HepG2 (cell line): ENCODE measurements around the gene CHMP4B. TPM values are rescaled to one million over a fixed set of nuclear protein-coding genes. Genes with fewer than 3 reads are reported as not detected.

Source experiments
- HNRNPK ChIP-seq: fragments of 200-400 bp; formaldehyde crosslinking; IDR thresholded peaks from 2 replicates; pipeline ENCODE4 v1.6.1; 2018; ENCODE audit warnings: low read length, low read depth, moderate library complexity, mild to moderate bottlenecking; ENCODE audit not compliant: poor library complexity, severe bottlenecking
- KAT2B ChIP-seq: fragments of 150-350 bp; IDR thresholded peaks from 2 replicates; pipeline ENCODE4 v1.6.1; 2014; ENCODE audit warnings: low read depth, low read length, borderline replicate concordance
- NCOR1 ChIP-seq: fragments of 200-600 bp; sonication (generic); IDR thresholded peaks from 2 replicates; pipeline ENCODE4 v1.7.0; 2017; ENCODE audit warnings: antibody characterized with exemption, low read length, borderline replicate concordance
- NR2F6 ChIP-seq, 2 experiments: IDR thresholded peaks; 2 replicates each; pipeline ENCODE4 v1.6.1; 2016; ENCODE audit warnings: antibody characterized with exemption in 1 of 2, mild to moderate bottlenecking in 1 of 2
- TOPORS ChIP-seq: sonication (generic); formaldehyde crosslinking; IDR thresholded peaks from 2 replicates; pipeline ENCODE4 v1.8.0; 2023; ENCODE audit warnings: mild to moderate bottlenecking, missing genetic modification reagents
- ZFP36 ChIP-seq: fragments of 150-350 bp; IDR thresholded peaks from 2 replicates; pipeline ENCODE4 v1.6.1; 2018; ENCODE audit warnings: borderline replicate concordance, low read length, low read depth; ENCODE audit not compliant: partially characterized antibody
- ZNF367 ChIP-seq: sonication (generic); formaldehyde crosslinking; IDR thresholded peaks from 2 replicates; pipeline ENCODE4 v1.4.0; 2020; ENCODE audit warnings: missing genetic modification reagents, borderline replicate concordance
- ZNF589 ChIP-seq: sonication (generic); formaldehyde crosslinking; conservative IDR thresholded peaks from 2 replicates; pipeline ENCODE4 v1.8.0; 2022; ENCODE audit warnings: mild to moderate bottlenecking, moderate library complexity, missing genetic modification reagents
- ZNF619 ChIP-seq: sonication (generic); formaldehyde crosslinking; IDR thresholded peaks from 2 replicates; pipeline ENCODE4 v1.4.0; 2020; ENCODE audit warnings: mild to moderate bottlenecking, missing genetic modification reagents
- ZSCAN9 ChIP-seq: IDR thresholded peaks from 2 replicates; pipeline ENCODE4 v1.6.1; 2016; ENCODE audit warnings: borderline replicate concordance
- polyA plus RNA-seq, 8 experiments: library from polyadenylated mRNA; depleted of rRNA in 3 of 8; stranded (reverse) in 7 of 8; unstranded in 1 of 8; fragments of >200 nt; fragmentation: Illumina TruSeq in 4 of 8; extraction: Trizol in 4 of 8; gene quantifications; 2 replicates each; pipeline versions ENCODE4 v1.2.1 to v1.2.3, GENCODE V29; 2011 to 2016; ENCODE audit warnings: low read depth in 4 of 8, missing spikeins in 1 of 8, mixed read lengths in 1 of 8; ENCODE audit not compliant: insufficient read depth in 1 of 8
- total RNA-seq, 5 experiments: library from RNA; depleted of rRNA; stranded (reverse); fragments of >200 nt; fragmentation: Illumina TruSeq; extraction: Trizol; gene quantifications; 2 replicates each; pipeline ENCODE4 v1.2.3, GENCODE V29; 2016; ENCODE audit warnings: low read depth in 1 of 5
- TF ChIP-seq, protein P1 (sequence below): sonication (generic); formaldehyde crosslinking; IDR thresholded peaks from 2 replicates; pipeline ENCODE4 v1.4.0; 2020; ENCODE audit warnings: mild to moderate bottlenecking, missing genetic modification reagents
- TF ChIP-seq, protein P2 (sequence below): sonication (generic); formaldehyde crosslinking; IDR thresholded peaks from 2 replicates; pipeline ENCODE4 v1.9.0; 2021; ENCODE audit warnings: mild to moderate bottlenecking, missing genetic modification reagents
- TF ChIP-seq, protein P3 (sequence below): sonication (generic); formaldehyde crosslinking; IDR thresholded peaks from 2 replicates; pipeline ENCODE4 v1.5.0; 2020; ENCODE audit warnings: mild to moderate bottlenecking, missing genetic modification reagents

CHMP4B gene
- total and polyA plus RNA-seq, 2 of the 13 experiments (the other 11 are each of a cell fraction or from before 2014, with no cell fraction given): 40.1 to 45.6 TPM

DNA sequence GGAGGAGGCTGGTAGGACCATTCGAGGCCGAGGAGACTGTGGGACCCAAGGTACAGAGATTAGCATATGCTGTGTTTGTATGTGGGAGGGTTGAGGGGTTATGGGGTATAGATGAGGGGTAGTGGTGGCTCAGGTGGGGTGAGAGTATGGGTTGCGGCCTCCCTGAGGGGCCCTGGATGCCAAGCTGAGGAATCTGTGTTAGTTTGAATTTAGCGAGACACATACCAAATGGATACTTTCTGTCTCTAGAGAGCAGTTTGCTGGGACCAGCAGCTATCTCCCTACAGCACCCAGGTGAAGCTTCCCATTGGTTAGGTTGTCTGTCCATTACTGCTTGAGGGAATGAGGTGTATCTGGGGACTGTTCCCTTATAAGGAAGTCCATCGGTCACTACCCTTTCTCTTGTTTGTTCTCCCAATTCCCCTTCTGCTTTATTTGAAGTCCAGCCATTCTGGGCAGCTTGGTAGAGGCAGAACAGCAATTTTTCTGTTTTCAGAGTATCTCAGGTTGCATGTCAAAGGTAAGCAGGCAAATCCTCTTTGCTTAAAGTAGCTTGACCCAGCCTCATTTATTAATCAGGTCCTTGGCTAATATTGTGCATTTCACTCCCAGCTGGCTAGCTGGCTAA lies 15.2 kb downstream of the CHMP4B start (continued):
- TF ChIP-seq, protein P1, sequence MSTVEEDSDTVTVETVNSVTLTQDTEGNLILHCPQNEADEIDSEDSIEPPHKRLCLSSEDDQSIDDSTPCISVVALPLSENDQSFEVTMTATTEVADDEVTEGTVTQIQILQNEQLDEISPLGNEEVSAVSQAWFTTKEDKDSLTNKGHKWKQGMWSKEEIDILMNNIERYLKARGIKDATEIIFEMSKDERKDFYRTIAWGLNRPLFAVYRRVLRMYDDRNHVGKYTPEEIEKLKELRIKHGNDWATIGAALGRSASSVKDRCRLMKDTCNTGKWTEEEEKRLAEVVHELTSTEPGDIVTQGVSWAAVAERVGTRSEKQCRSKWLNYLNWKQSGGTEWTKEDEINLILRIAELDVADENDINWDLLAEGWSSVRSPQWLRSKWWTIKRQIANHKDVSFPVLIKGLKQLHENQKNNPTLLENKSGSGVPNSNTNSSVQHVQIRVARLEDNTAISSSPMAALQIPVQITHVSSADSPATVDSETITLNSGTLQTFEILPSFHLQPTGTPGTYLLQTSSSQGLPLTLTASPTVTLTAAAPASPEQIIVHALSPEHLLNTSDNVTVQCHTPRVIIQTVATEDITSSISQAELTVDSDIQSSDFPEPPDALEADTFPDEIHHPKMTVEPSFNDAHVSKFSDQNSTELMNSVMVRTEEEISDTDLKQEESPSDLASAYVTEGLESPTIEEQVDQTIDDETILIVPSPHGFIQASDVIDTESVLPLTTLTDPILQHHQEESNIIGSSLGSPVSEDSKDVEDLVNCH (CRISPR knock-in tag): 0 out of 2 replicates have a peak, but pooled peaks have one; percentile 17
- TF ChIP-seq, protein P2, sequence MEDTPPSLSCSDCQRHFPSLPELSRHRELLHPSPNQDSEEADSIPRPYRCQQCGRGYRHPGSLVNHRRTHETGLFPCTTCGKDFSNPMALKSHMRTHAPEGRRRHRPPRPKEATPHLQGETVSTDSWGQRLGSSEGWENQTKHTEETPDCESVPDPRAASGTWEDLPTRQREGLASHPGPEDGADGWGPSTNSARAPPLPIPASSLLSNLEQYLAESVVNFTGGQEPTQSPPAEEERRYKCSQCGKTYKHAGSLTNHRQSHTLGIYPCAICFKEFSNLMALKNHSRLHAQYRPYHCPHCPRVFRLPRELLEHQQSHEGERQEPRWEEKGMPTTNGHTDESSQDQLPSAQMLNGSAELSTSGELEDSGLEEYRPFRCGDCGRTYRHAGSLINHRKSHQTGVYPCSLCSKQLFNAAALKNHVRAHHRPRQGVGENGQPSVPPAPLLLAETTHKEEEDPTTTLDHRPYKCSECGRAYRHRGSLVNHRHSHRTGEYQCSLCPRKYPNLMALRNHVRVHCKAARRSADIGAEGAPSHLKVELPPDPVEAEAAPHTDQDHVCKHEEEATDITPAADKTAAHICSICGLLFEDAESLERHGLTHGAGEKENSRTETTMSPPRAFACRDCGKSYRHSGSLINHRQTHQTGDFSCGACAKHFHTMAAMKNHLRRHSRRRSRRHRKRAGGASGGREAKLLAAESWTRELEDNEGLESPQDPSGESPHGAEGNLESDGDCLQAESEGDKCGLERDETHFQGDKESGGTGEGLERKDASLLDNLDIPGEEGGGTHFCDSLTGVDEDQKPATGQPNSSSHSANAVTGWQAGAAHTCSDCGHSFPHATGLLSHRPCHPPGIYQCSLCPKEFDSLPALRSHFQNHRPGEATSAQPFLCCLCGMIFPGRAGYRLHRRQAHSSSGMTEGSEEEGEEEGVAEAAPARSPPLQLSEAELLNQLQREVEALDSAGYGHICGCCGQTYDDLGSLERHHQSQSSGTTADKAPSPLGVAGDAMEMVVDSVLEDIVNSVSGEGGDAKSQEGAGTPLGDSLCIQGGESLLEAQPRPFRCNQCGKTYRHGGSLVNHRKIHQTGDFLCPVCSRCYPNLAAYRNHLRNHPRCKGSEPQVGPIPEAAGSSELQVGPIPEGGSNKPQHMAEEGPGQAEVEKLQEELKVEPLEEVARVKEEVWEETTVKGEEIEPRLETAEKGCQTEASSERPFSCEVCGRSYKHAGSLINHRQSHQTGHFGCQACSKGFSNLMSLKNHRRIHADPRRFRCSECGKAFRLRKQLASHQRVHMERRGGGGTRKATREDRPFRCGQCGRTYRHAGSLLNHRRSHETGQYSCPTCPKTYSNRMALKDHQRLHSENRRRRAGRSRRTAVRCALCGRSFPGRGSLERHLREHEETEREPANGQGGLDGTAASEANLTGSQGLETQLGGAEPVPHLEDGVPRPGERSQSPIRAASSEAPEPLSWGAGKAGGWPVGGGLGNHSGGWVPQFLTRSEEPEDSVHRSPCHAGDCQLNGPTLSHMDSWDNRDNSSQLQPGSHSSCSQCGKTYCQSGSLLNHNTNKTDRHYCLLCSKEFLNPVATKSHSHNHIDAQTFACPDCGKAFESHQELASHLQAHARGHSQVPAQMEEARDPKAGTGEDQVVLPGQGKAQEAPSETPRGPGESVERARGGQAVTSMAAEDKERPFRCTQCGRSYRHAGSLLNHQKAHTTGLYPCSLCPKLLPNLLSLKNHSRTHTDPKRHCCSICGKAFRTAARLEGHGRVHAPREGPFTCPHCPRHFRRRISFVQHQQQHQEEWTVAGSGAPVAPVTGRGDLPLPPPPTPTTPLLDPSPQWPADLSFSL (CRISPR knock-in tag): no peak
- TF ChIP-seq ZNF589 (CRISPR knock-in tag) (no peak), ZFP36 (no peak), ZSCAN9 (CRISPR knock-in tag) (no peak), ZNF367 (CRISPR knock-in tag) (no peak), NR2F6 (IDR thresholded peaks at IDR 0.05) (no peak), NR2F6 (CRISPR knock-in tag; IDR thresholded peaks at IDR 0.05) (no peak), ZNF619 (CRISPR knock-in tag) (0 out of 2 replicates have a peak, but pooled peaks have one; percentile 26), TOPORS (CRISPR knock-in tag) (peak; percentile 51; the same call in 1 of the 2 replicates), HNRNPK (peak; percentile 77), KAT2B (no peak), NCOR1 (no peak)
- TF ChIP-seq, protein P3, sequence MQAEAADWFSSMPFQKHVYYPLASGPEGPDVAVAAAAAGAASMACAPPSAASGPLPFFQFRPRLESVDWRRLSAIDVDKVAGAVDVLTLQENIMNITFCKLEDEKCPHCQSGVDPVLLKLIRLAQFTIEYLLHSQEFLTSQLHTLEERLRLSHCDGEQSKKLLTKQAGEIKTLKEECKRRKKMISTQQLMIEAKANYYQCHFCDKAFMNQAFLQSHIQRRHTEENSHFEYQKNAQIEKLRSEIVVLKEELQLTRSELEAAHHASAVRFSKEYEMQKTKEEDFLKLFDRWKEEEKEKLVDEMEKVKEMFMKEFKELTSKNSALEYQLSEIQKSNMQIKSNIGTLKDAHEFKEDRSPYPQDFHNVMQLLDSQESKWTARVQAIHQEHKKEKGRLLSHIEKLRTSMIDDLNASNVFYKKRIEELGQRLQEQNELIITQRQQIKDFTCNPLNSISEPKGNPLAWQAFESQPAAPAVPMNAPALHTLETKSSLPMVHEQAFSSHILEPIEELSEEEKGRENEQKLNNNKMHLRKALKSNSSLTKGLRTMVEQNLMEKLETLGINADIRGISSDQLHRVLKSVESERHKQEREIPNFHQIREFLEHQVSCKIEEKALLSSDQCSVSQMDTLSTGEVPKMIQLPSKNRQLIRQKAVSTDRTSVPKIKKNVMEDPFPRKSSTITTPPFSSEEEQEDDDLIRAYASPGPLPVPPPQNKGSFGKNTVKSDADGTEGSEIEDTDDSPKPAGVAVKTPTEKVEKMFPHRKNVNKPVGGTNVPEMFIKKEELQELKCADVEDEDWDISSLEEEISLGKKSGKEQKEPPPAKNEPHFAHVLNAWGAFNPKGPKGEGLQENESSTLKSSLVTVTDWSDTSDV (CRISPR knock-in tag): no peak
